Cardiac fibroblast (primary cell): ENCODE data around the gene SSUH2.
"Not testable (repeated sequence)": the region's sequence is repeated elsewhere in the genome, so short reads cannot be mapped to it uniquely, and the experiment has no call there.

ENCODE experiments used
- DNase-seq, 2 donors: peaks; one replicate each; pipeline versions ENCODE4 v3.0.0 to v3.0.0-alpha.2; 2010; ENCODE audit warnings: low read depth in 2 of 2
- H3K4me3 ChIP-seq, 2 donors: replicated peaks in 1 of 2; 1 replicate in 1 of 2; 2 replicates in 1 of 2; pipeline ENCODE4 v1.5.1; 2011; ENCODE audit warnings: low read depth in 2 of 2, low read length in 2 of 2, mild to moderate bottlenecking in 2 of 2, moderate library complexity in 1 of 2
- TF ChIP-seq, protein P1 (sequence below): IDR thresholded peaks from one replicate; pipeline ENCODE4 v1.5.1; 2011; ENCODE audit warnings: low read depth, mild to moderate bottlenecking, low read length, inconsistent platforms

SSUH2 gene

DNA sequence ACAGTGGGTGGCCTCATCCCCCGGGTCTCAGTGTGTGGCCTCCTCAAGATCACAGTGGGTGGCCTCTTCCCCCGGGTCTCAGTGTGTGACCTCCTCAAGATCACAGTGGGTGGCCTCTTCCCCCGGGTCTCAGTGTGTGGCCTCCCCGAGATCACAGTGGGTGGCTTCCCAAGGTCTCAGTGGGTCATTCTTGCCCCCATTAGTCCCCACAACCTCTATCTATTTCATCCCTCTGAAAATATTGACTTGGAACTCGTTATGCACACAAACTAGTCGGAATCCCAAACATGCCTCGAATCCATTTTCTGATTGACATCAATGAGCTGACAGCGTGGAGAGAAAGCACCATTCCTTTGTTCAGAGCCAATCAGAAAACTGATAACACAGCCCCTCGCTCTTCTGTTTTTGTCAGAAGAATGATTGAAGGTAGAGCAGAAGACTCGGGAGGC lies 10.8 kb upstream of the SSUH2 start:
- DNase-seq: no peak
- TF ChIP-seq, protein P1, sequence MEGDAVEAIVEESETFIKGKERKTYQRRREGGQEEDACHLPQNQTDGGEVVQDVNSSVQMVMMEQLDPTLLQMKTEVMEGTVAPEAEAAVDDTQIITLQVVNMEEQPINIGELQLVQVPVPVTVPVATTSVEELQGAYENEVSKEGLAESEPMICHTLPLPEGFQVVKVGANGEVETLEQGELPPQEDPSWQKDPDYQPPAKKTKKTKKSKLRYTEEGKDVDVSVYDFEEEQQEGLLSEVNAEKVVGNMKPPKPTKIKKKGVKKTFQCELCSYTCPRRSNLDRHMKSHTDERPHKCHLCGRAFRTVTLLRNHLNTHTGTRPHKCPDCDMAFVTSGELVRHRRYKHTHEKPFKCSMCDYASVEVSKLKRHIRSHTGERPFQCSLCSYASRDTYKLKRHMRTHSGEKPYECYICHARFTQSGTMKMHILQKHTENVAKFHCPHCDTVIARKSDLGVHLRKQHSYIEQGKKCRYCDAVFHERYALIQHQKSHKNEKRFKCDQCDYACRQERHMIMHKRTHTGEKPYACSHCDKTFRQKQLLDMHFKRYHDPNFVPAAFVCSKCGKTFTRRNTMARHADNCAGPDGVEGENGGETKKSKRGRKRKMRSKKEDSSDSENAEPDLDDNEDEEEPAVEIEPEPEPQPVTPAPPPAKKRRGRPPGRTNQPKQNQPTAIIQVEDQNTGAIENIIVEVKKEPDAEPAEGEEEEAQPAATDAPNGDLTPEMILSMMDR: no peak
- H3K4me3 ChIP-seq: no peak overlapping the region

DNA sequence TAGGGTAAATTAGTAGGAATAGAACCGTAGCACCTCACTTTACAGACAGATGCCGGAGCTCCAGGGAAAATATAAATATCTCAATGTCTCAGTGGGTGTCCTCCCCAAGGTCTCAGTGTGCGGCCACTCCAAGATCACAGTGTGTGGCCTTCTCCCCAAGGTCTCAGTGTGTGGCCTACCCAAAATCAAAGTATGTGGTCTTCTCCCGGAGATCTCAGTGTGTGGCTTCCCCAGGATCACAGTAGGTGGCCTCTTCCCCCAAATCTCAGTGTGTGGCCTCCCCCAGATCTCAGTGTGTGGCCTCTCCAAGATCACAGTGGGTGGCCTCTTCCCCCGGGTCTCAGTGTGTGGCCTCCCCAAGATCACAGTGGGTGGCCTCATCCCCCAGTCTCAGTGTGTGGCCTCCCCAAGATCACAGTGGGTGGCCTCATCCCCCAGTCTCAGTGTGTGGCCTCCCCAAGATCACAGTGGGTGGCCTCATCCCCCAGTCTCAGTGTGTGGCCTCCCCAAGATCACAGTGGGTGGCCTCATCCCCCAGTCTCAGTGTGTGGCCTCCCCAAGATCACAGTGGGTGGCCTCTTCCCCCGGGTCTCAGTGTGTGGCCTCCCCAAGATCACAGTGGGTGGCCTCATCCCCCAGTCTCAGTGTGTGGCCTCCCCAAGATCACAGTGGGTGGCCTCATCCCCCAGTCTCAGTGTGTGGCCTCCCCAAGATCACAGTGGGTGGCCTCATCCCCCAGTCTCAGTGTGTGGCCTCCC lies 10.2 kb upstream of the SSUH2 start:
- not testable (repeated sequence) for DNase-seq, H3K4me3 ChIP-seq

DNA sequence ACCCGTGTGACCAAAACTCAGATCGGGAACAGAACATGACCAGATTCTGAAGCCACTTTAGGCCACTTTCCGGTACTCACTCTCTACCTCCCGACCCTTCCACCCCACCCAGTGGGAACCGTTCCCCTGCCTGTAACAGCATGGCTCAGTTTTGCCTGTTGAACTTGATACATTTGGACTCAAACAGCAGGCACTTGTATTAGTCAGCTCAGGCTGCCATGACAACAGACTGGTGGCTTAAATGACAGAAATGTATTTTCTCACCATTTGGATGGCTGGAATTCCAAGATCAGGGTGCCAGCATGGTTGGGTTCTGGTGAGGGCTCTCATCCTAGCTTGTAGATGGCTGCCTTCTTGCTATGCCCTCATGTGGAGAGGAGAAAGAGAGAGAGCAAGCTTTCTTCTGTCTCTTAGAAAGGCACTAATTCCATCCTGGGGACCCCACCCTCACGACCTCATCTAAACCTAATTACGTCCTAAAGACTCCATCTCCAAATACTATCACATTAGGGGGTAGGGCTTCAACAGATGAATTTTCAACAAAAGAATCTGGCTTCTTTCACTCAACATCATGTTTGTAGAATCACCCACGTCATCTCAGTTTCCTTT lies 9.3 kb upstream of the SSUH2 start:
- no peak overlapping the region for H3K4me3 ChIP-seq
- no peak for DNase-seq
- TF ChIP-seq, protein P1: no peak

DNA sequence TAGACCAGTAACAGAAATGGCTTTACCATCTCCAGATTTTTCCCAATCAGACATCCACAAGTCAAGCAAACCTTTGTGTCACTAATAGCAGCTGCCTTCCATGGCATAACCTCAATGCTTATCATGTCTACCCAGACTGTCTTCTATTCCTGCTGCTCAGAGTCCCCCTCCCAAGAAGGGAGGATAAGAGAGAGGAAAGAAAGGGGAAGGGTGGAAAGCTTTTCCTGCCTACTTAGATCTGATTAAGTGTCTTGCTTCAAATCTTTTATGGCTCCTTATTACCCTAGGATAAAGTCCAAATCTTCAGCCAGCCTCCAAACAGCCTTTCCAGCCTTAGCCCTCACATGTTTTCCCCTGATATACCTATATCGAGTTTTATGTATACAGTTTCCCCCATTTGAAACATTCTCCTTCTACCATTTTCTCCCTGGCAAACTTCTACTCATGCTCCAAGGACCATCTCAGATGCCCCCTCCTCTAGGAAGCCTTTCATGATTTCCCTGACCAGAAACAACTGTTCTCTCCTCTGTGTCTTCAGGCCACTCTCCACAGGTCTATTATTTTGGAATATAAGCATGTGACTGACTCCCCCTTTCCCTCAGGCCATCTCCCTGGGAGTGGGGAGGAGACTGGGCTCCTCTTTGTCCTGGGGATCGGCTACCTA lies 7.9 kb upstream of the SSUH2 start:
- no peak overlapping the region for H3K4me3 ChIP-seq
- TF ChIP-seq, protein P1: no peak
- no peak for DNase-seq

DNA sequence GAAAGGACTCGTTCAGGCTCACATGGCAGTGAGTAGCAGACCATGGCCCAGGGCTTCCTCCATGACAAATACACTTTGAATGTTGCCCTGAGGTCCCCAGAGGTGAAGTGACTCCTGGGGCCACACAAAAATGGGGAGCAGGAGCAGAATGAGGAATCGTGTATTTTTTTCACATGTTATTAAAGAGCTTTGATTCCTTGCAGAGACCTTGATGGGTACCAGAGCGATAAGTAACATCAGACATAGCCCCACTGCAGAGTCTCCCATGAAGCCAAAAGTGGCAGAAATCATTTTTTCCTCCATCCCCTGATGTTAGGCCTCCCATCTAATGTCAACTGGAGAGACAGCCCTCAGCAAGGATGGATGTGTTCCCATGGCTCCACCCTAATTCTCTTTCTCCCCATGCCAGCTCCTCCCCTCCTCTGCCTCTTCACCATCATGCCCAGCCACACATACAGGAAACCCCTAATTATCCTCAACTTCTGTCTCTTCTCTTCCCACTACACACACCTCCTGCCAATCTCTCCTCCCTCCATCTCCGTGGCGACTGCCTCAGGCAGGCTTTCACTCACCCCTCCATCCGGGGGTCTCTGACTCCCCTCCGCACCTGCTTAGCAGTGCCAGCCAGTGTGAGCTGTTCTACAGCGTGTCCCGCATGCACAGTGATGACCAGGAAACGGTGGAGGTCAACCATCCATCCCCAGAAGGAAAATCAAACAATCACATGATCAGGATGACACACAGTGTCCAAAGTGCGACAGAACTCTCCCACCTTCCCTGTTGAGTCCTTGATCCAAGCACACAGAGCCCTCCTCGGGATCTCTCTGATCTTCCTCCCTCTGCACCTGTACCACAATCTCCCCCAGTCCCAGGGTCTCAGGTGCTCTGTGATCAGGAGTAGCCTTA lies 7.1 kb upstream of the SSUH2 start:
- no peak overlapping the region for H3K4me3 ChIP-seq
- no peak for DNase-seq
- TF ChIP-seq, protein P1: no peak

DNA sequence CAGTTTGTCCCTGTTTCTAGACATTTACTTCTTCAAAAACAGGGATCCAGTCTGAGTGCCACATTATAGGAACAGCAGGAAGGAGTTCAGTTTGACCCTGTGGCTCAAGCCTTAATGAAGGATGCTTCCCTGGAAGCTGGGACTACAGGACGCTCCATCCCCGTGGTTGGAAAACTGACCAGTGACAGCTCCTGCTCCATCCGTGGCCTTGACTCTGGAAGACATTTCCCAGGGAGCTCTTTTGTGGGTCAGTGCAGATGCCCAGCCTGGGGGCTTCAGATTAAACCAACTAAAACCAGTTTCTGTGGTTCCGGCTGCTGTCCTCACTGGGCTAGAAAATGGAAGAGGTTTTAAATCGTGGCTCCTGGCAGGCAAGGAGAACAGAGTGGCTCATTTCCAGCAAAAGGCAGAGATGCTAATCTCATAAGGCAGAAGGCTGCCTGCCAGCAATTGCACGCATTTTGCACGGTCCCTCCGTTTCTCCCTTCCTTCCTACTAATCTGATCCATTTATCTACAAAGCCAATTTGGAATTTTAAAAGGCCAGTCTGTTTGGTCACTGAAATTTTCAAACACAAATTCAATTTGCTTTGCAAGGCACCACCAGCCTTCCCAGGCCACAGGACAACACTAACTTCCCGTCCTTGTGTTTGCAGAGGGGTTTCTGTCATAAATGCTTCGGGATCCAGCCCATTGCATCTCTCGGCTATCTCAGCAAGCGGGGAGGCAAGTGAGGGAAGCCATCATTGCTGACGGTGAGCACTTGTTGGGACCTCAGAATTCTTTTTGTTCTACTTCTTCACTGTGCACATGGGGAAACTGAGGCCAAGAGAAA lies 6.2 kb upstream of the SSUH2 start:
- no peak overlapping the region for H3K4me3 ChIP-seq
- peak in 1 of 2 donors; percentile 9 for DNase-seq
- TF ChIP-seq, protein P1: no peak
